C4-2B (cell line): Measurements from ENCODE around the gene MET.
A peak's percentile ranks its signal among the peaks of the same experiment; 100 is the strongest.

Source experiments
- H3K27ac ChIP-seq: fragments of 450-650 bp; 2 replicates; pipeline ENCODE4 v1.5.1; 2017
- CTCF ChIP-seq: fragments of 450-650 bp; conservative IDR thresholded peaks from 2 replicates; pipeline ENCODE4 v1.5.1; 2017; ENCODE audit warnings: mild to moderate bottlenecking
- ZFX ChIP-seq: fragments of 450-650 bp; IDR thresholded peaks from 2 replicates; pipeline ENCODE4 v1.6.1; 2017

The MET gene

GRCh38 chr7:116783666-116784318 lies 111.8 kb downstream of the MET start:
- no peak for TF ChIP-seq ZFX
- TF ChIP-seq CTCF: no peak
- H3K27ac ChIP-seq: no peak overlapping the region

GRCh38 chr7:116784647-116785046 lies 112.7 kb downstream of the MET start:
- H3K27ac ChIP-seq: no peak overlapping the region
- TF ChIP-seq CTCF (no peak), ZFX (no peak)

GRCh38 chr7:116785843-116786242 lies 113.8 kb downstream of the MET start:
- H3K27ac ChIP-seq: no peak overlapping the region
- TF ChIP-seq CTCF: no peak
- TF ChIP-seq ZFX: no peak

GRCh38 chr7:116786791-116787443 lies 114.9 kb downstream of the MET start:
- TF ChIP-seq ZFX (no peak), CTCF (peak; percentile 11; the same call in 1 of the 2 replicates)
- H3K27ac ChIP-seq: no peak overlapping the region; the same call in 1 of the 2 replicates

GRCh38 chr7:116787881-116788280 lies 115.9 kb downstream of the MET start:
- no peak overlapping the region; the same call in 1 of the 2 replicates for H3K27ac ChIP-seq
- no peak for TF ChIP-seq ZFX
- TF ChIP-seq CTCF: no peak

- TF ChIP-seq ZFX: no peak
- no peak for TF ChIP-seq CTCF
- peak overlapping the region; percentile 56; the same call in 1 of the 2 replicates for H3K27ac ChIP-seq
Observed at GRCh38 chr7:116788572-116789197, 116.7 kb downstream of the MET start.

- TF ChIP-seq CTCF (no peak), ZFX (no peak)
- no peak overlapping the region for H3K27ac ChIP-seq
Observed at GRCh38 chr7:116790025-116790424, 118.0 kb downstream of the MET start.
